OCI-LY3 (cell line): ENCODE results near the gene KLHL36.

Experiments used
- CTCF ChIP-seq: fragments of 200-600, 300-600 bp; sonication (generic); IDR thresholded peaks from 2 replicates; pipeline ENCODE4 v1.5.1; 2014; ENCODE audit warnings: antibody characterized with exemption, low read length, low read depth
- EZH2phosphoT487 ChIP-seq: fragments of 200-600 bp; shearing (Covaris generic); IDR thresholded peaks from 2 replicates; pipeline ENCODE4 v1.6.1; 2018; ENCODE audit warnings: antibody characterized with exemption, mixed run types, low read depth

- TF ChIP-seq CTCF (no peak), EZH2phosphoT487 (no peak)
These were observed 5.9 kb downstream of the KLHL36 start for GRCh38 chr16:84654238-84654637.
